Body of pancreas (tissue), 4 donors: ENCODE data around the gene GOLGA7B.

Experiments
- POLR2A ChIP-seq, 3 donors: fragments of 450-650 bp; IDR thresholded peaks; one replicate each; pipeline ENCODE4 v1.6.1; 2016; ENCODE audit warnings: antibody characterized with exemption in 3 of 3, mild to moderate bottlenecking in 2 of 3
- TF ChIP-seq, protein P1 (sequence below), 7 experiments: fragments of 450-650 bp in 4 of 7; fragments of 200-600 bp in 3 of 7; sonication (generic) in 3 of 7; IDR thresholded peaks; one replicate each; pipeline ENCODE4 v1.5.1; 2016 to 2019; ENCODE audit warnings: antibody characterized with exemption in 7 of 7

DNA sequence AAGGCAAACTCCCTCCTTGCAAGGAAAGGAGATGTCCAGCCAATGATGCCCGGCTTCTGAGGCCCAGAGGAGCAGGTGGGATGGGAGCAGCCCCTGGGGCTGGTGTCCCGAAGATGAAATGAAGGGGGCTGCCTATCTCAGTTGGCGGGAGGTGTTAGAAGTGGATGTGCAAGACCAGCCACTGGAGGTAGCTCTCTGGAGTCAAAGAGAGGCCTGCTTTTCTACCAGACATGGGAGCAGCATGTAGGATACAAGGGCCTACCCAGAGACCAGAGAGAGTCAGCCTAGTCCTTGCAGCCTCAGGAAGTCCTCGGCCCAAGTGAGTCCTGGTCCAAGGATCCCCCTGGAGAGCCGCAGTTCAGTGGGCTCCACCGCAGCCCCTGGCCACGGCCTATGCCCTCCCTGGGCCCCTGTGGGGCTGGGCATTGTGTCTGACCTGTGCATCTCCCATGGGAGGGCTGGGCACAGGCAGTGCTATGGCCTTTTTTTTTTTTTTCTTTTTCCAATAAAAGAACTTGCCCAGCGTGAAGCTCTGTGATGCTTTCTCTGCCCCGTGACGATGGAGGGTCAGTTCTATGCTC is 17.7 kb downstream of the GOLGA7B start:
- TF ChIP-seq, protein P1, sequence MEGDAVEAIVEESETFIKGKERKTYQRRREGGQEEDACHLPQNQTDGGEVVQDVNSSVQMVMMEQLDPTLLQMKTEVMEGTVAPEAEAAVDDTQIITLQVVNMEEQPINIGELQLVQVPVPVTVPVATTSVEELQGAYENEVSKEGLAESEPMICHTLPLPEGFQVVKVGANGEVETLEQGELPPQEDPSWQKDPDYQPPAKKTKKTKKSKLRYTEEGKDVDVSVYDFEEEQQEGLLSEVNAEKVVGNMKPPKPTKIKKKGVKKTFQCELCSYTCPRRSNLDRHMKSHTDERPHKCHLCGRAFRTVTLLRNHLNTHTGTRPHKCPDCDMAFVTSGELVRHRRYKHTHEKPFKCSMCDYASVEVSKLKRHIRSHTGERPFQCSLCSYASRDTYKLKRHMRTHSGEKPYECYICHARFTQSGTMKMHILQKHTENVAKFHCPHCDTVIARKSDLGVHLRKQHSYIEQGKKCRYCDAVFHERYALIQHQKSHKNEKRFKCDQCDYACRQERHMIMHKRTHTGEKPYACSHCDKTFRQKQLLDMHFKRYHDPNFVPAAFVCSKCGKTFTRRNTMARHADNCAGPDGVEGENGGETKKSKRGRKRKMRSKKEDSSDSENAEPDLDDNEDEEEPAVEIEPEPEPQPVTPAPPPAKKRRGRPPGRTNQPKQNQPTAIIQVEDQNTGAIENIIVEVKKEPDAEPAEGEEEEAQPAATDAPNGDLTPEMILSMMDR (IDR thresholded peaks at IDR 0.05): no peak
- TF ChIP-seq POLR2A (IDR thresholded peaks at IDR 0.05): no peak
